ENCODE measurements around the gene RNPEP.

- TF ChIP-seq, protein P1, sequence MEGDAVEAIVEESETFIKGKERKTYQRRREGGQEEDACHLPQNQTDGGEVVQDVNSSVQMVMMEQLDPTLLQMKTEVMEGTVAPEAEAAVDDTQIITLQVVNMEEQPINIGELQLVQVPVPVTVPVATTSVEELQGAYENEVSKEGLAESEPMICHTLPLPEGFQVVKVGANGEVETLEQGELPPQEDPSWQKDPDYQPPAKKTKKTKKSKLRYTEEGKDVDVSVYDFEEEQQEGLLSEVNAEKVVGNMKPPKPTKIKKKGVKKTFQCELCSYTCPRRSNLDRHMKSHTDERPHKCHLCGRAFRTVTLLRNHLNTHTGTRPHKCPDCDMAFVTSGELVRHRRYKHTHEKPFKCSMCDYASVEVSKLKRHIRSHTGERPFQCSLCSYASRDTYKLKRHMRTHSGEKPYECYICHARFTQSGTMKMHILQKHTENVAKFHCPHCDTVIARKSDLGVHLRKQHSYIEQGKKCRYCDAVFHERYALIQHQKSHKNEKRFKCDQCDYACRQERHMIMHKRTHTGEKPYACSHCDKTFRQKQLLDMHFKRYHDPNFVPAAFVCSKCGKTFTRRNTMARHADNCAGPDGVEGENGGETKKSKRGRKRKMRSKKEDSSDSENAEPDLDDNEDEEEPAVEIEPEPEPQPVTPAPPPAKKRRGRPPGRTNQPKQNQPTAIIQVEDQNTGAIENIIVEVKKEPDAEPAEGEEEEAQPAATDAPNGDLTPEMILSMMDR (IDR thresholded peaks at IDR 0.05): peak; percentile 25 to 67 (median 56)
- no peak for TF ChIP-seq POLR2A (IDR thresholded peaks at IDR 0.05)
Observed at GRCh38 chr1:201999625-202000238, 17.3 kb downstream of the RNPEP start.
